IMR-90 (cell line): ENCODE results near the gene PKN3. TPM values are rescaled to one million over a fixed set of nuclear protein-coding genes. Genes with fewer than 3 reads are reported as not detected.

Source experiments
- ATAC-seq: fragments of 200-7000 bp; cut with Tn5 transposase; 2 replicates; pipeline ENCODE4 v1.9.1; 2020; ENCODE audit warnings: low read depth, mild to moderate bottlenecking, moderate library complexity
- BruUV-seq: library from RNA; stranded (reverse); fragments of 400-500 nt; replicated peaks from 2 replicates; lab custom pipeline; 2021; lab: Mats Ljungman, UMichigan
- CTCF ChIA-PET: fragments of 300-600 bp; formaldehyde crosslinking; extraction: SDS; loops from one replicate; lab custom pipeline; 2021; ENCODE audit warnings: antibody characterized with exemption; lab: Yijun Ruan, JAX
- POLR2A ChIA-PET: fragments of 300-600 bp; sonication (Branson Sonifier 250); formaldehyde crosslinking; loops from one replicate; lab custom pipeline; 2022; ENCODE audit warnings: antibody characterized with exemption; ENCODE audit not compliant: unreplicated experiment; lab: Charles Lee
- DNase-seq: peaks from one replicate; pipeline ENCODE4 v3.0.0; 2013
- H2AFZ ChIP-seq: replicated peaks from 2 replicates; pipeline ENCODE3; 2013; ENCODE audit warnings: low read length, mild to moderate bottlenecking; ENCODE audit not compliant: poor library complexity
- H2AK5ac ChIP-seq: 2 replicates; pipeline ENCODE4 v1.6.1; 2013; ENCODE audit warnings: low read depth, low read length, inconsistent platforms
- H2AK9ac ChIP-seq: replicated peaks from 2 replicates; pipeline ENCODE3; 2013; ENCODE audit warnings: mild to moderate bottlenecking, low read depth, low read length, moderate library complexity; ENCODE audit not compliant: poor library complexity
- H2BK120ac ChIP-seq: 2 replicates; pipeline ENCODE4 v1.6.1; 2013; ENCODE audit warnings: low read depth, low read length, inconsistent platforms
- H2BK15ac ChIP-seq: 3 replicates; pipeline ENCODE4 v1.6.1; 2013; ENCODE audit warnings: low read depth, low read length, inconsistent platforms
- H2BK20ac ChIP-seq: 2 replicates; pipeline ENCODE4 v1.6.1; 2013; ENCODE audit warnings: low read depth, mild to moderate bottlenecking, inconsistent platforms, low read length, moderate library complexity
- H2BK5ac ChIP-seq: 2 replicates; pipeline ENCODE4 v1.6.1; 2013; ENCODE audit warnings: mild to moderate bottlenecking, low read depth, low read length, inconsistent platforms; ENCODE audit not compliant: poor library complexity, severe bottlenecking
- H3K14ac ChIP-seq: replicated peaks from 2 replicates; pipeline ENCODE4 v1.6.1; 2013; ENCODE audit warnings: low read depth, low read length, inconsistent platforms
- H3K18ac ChIP-seq: 2 replicates; pipeline ENCODE4 v1.6.1; 2013; ENCODE audit warnings: low read depth, low read length, control low read depth
- H3K23ac ChIP-seq: 2 replicates; pipeline ENCODE4 v1.6.1; 2013; ENCODE audit warnings: low read depth, low read length, inconsistent platforms
- H3K27ac ChIP-seq: 2 replicates; pipeline ENCODE4 v1.5.1; 2013; ENCODE audit warnings: mild to moderate bottlenecking, control low read depth, low read length; ENCODE audit not compliant: insufficient read depth
- H3K27me3 ChIP-seq: 2 replicates; pipeline ENCODE4 v1.6.1; 2013; ENCODE audit warnings: low read length; ENCODE audit not compliant: control insufficient read depth, insufficient read depth
- H3K36me3 ChIP-seq: 2 replicates; pipeline ENCODE4 v1.6.1; 2013; ENCODE audit warnings: low read length, mixed read lengths; ENCODE audit not compliant: control insufficient read depth, insufficient read depth
- H3K4ac ChIP-seq: 2 replicates; pipeline ENCODE4 v1.6.1; 2013; ENCODE audit warnings: low read depth, low read length, inconsistent platforms
- H3K4me1 ChIP-seq: 2 replicates; pipeline ENCODE4 v1.6.1; 2013; ENCODE audit warnings: low read length, mixed read lengths; ENCODE audit not compliant: control insufficient read depth, insufficient read depth
- H3K4me2 ChIP-seq: 2 replicates; pipeline ENCODE4 v1.6.1; 2013; ENCODE audit warnings: low read depth, mild to moderate bottlenecking, control low read depth, low read length, moderate library complexity
- H3K4me3 ChIP-seq: 2 replicates; pipeline ENCODE4 v1.5.1; 2013; ENCODE audit warnings: low read depth, mild to moderate bottlenecking, control low read depth, low read length, moderate library complexity; ENCODE audit not compliant: insufficient read depth
- H3K56ac ChIP-seq: 2 replicates; pipeline ENCODE4 v1.6.1; 2013; ENCODE audit warnings: low read length, inconsistent platforms; ENCODE audit not compliant: insufficient read depth; ENCODE audit errors: extremely low read depth
- H3K79me1 ChIP-seq, 2 experiments: 2 replicates each; pipeline ENCODE4 v1.6.1; 2013; ENCODE audit warnings: low read length in 2 of 2, inconsistent platforms in 1 of 2, low read depth in 1 of 2
- H3K9ac ChIP-seq: 2 replicates; pipeline ENCODE4 v1.6.1; 2013; ENCODE audit warnings: low read depth, low read length, control low read depth
- H3K9me1 ChIP-seq: 2 replicates; pipeline ENCODE4 v1.6.1; 2013; ENCODE audit warnings: low read length, inconsistent platforms; ENCODE audit not compliant: insufficient read depth
- H3K9me3 ChIP-seq: 2 replicates; pipeline ENCODE4 v1.6.1; 2013; ENCODE audit warnings: low read length; ENCODE audit not compliant: control insufficient read depth, insufficient read depth
- H4K20me1 ChIP-seq: 2 replicates; pipeline ENCODE4 v1.6.1; 2013; ENCODE audit warnings: low read length, inconsistent platforms; ENCODE audit not compliant: insufficient read depth
- H4K5ac ChIP-seq: 2 replicates; pipeline ENCODE4 v1.6.1; 2013; ENCODE audit warnings: mild to moderate bottlenecking, low read depth, low read length, control low read depth
- H4K8ac ChIP-seq, 2 experiments: 2 replicates each; pipeline ENCODE4 v1.6.1; 2013; ENCODE audit warnings: low read depth in 2 of 2, low read length in 2 of 2, control low read depth in 1 of 2, inconsistent platforms in 1 of 2
- H4K91ac ChIP-seq: 2 replicates; pipeline ENCODE4 v1.6.1; 2013; ENCODE audit warnings: low read depth, low read length, inconsistent platforms; ENCODE audit not compliant: insufficient read depth
- MAZ ChIP-seq: IDR thresholded peaks from 2 replicates; pipeline ENCODE4 v1.6.1; 2012; ENCODE audit warnings: low read depth, mild to moderate bottlenecking, low read length, improper control_type of control experiment, moderate library complexity, borderline replicate concordance
- WGBS, 2 experiments: methylation state at CpG; one replicate each; pipeline versions ENCODE4 v1.1.5 to v1.1.7; 2013; ENCODE audit warnings: missing lambda C conversion rate in 2 of 2; ENCODE audit not compliant: insufficient read length in 1 of 2; ENCODE audit errors: extremely low coverage in 2 of 2; 5-methylcytosine and 5-hydroxymethylcytosine counted together
- dilution Hi-C: fragments of 300-500 bp; cut with HindIII; formaldehyde crosslinking; loops from one replicate; pipeline ENCODE4 v1.14.3; 2018; ENCODE audit warnings: low sequenced_read_pairs; ENCODE audit not compliant: unreplicated experiment
- in situ Hi-C: fragments of 300-500 bp; cut with MboI; formaldehyde crosslinking; loops from 3 replicates; pipeline ENCODE4 v1.14.3; 2019; ENCODE audit warnings: low sequenced_read_pairs, inconsistent platforms, mixed read lengths
- intact Hi-C: fragments of 100-400 bp; cut with micrococcal nuclease; formaldehyde crosslinking; loops from 2 replicates; pipeline ENCODE4 v1.10.0; 2022
- polyA plus RNA-seq, 3 experiments: library from polyadenylated mRNA; depleted of rRNA; stranded (reverse); fragments of >200 nt; gene quantifications; 2 replicates each; pipeline ENCODE4 v1.2.3, GENCODE V29; 2012; ENCODE audit warnings: low replicate concordance in 1 of 3
- total RNA-seq: library from RNA; depleted of rRNA; stranded (reverse); fragments of >200 nt; gene quantifications from 2 replicates; pipeline ENCODE4 v1.2.3, GENCODE V29; 2012
- TF ChIP-seq, protein P1 (sequence below): conservative IDR thresholded peaks from 2 replicates; pipeline ENCODE4 v1.5.1; 2012; ENCODE audit warnings: mild to moderate bottlenecking, low read depth, low read length, improper control_type of control experiment

Gene PKN3
- total and polyA plus RNA-seq, 2 of the 4 experiments (the other 2 are of a cell fraction), result 1.6 to 3.8 TPM

DNA sequence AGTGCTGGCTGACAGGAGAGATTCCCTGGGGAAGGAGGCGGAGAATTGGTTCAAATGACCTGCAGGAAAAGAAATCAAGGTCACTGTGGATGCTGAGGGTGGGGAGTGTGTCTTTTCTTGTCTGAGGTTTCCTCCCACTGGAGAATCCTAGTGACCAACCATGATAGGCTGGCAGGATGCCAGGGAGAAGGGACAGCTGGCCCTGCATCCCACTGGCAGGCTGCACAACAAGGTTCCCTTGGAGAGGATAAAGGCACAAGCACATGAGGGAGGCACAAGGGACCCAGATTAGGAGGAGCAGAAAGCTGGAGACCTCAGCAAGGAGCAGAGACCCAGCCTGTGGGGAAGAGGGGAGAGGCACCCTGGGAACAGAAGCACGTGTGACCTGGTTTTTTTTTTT lies 33.1 kb downstream of the PKN3 start:
- no peak for DNase-seq
- H2BK120ac ChIP-seq, result no peak overlapping the region
- no peak overlapping the region for H3K23ac ChIP-seq
- ChIA-PET CTCF (no interaction called here), POLR2A (no interaction called here)
- H3K4ac ChIP-seq, result no peak overlapping the region
- intact Hi-C loops, result no loop called here
- H3K4me3 ChIP-seq, result no peak overlapping the region
- ATAC-seq, result no peak
- no peak overlapping the region for H2BK5ac ChIP-seq
- dilution Hi-C loops, result no loop called here
- no peaks in the 10 kb centered on the region for H3K27me3 ChIP-seq
- no peak overlapping the region for H4K8ac ChIP-seq
- no peak overlapping the region for H3K14ac ChIP-seq
- no peak overlapping the region for H4K91ac ChIP-seq
- H3K79me1 ChIP-seq, result no peaks in the 10 kb centered on the region
- WGBS, 2 experiments, result no CpG with 5 or more reads among the region's 2 CpGs
- no peak overlapping the region for H3K56ac ChIP-seq
- TF ChIP-seq MAZ, result no peak
- TF ChIP-seq, protein P1, sequence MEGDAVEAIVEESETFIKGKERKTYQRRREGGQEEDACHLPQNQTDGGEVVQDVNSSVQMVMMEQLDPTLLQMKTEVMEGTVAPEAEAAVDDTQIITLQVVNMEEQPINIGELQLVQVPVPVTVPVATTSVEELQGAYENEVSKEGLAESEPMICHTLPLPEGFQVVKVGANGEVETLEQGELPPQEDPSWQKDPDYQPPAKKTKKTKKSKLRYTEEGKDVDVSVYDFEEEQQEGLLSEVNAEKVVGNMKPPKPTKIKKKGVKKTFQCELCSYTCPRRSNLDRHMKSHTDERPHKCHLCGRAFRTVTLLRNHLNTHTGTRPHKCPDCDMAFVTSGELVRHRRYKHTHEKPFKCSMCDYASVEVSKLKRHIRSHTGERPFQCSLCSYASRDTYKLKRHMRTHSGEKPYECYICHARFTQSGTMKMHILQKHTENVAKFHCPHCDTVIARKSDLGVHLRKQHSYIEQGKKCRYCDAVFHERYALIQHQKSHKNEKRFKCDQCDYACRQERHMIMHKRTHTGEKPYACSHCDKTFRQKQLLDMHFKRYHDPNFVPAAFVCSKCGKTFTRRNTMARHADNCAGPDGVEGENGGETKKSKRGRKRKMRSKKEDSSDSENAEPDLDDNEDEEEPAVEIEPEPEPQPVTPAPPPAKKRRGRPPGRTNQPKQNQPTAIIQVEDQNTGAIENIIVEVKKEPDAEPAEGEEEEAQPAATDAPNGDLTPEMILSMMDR, result no peak
- H3K27ac ChIP-seq, result no peak overlapping the region
- no peak overlapping the region for H2BK20ac ChIP-seq
- H4K5ac ChIP-seq, result no peak overlapping the region
- no peak overlapping the region for H2AFZ ChIP-seq
- no peaks in the 10 kb centered on the region for H4K20me1 ChIP-seq
- no peak overlapping the region for H3K4me2 ChIP-seq
- no peaks in the 10 kb centered on the region for H3K9me3 ChIP-seq
- H3K18ac ChIP-seq, result no peak overlapping the region
- H2BK15ac ChIP-seq, result no peak overlapping the region
- peaks cover 6% of the 10 kb centered on the region; the same call in 1 of the 2 replicates for H3K9me1 ChIP-seq
- H3K4me1 ChIP-seq, result peaks cover 2% of the 10 kb centered on the region; the same call in 1 of the 2 replicates
- in situ Hi-C loops, result no loop called here
- H2AK5ac ChIP-seq, result no peak overlapping the region
- H2AK9ac ChIP-seq, result peak overlapping the region; percentile 65
- BruUV-seq, result no TSS peak
- H3K9ac ChIP-seq, result no peak overlapping the region
- H3K36me3 ChIP-seq, result peaks cover 32% of the 10 kb centered on the region
